Fibroblast of gingiva (primary cell): ENCODE measurements around the gene PANX3.

Experiments used
- DNase-seq: peaks from one replicate; pipeline ENCODE4 v3.0.0-alpha.2; 2011; ENCODE audit warnings: low read depth

PANX3 gene

GRCh38 chr11:124612567-124613246 lies 1.5 kb downstream of the PANX3 start:
- no peak for DNase-seq

GRCh38 chr11:124618863-124619262 lies 7.6 kb downstream of the PANX3 start:
- DNase-seq: no peak

GRCh38 chr11:124622531-124623451 lies 11.6 kb downstream of the PANX3 start, which contains the start of gene TBRG1:
Gene TBRG1, plus strand, starts transcription at chr11:124622864. Its CDS starts 220 bp downstream, at chr11:124623084.
- DNase-seq: peak; percentile 90

- DNase-seq: no peak
Observed at GRCh38 chr11:124623861-124624525, 12.8 kb downstream of the PANX3 start.

GRCh38 chr11:124625504-124626168 lies 14.4 kb downstream of the PANX3 start:
- no peak for DNase-seq

- DNase-seq: no peak
Observed at GRCh38 chr11:124627546-124627945, 16.3 kb downstream of the PANX3 start.

- DNase-seq: no peak
Observed at GRCh38 chr11:124629961-124630360, 18.7 kb downstream of the PANX3 start.

GRCh38 chr11:124633355-124633754 lies 22.1 kb downstream of the PANX3 start:
- no peak for DNase-seq

- DNase-seq: no peak
Observed at GRCh38 chr11:124635932-124636331, 24.7 kb downstream of the PANX3 start.

GRCh38 chr11:124638500-124638899 lies 27.3 kb downstream of the PANX3 start:
- DNase-seq: no peak

GRCh38 chr11:124639186-124639585 lies 28.0 kb downstream of the PANX3 start:
- no peak for DNase-seq

GRCh38 chr11:124640666-124641065 lies 29.4 kb downstream of the PANX3 start:
- no peak for DNase-seq

- no peak for DNase-seq
Observed at GRCh38 chr11:124642628-124643027, 31.4 kb downstream of the PANX3 start.

- no peak for DNase-seq
Observed at GRCh38 chr11:124643042-124643604, 31.9 kb downstream of the PANX3 start.

GRCh38 chr11:124643605-124644425 lies 32.6 kb downstream of the PANX3 start:
- DNase-seq: peak; percentile 61

- peak; percentile 63 for DNase-seq
Observed at GRCh38 chr11:124644426-124645280, 33.4 kb downstream of the PANX3 start.

GRCh38 chr11:124646148-124646547 lies 34.9 kb downstream of the PANX3 start:
- no peak for DNase-seq

GRCh38 chr11:124648610-124649009 lies 37.4 kb downstream of the PANX3 start:
- DNase-seq: no peak

GRCh38 chr11:124656774-124657630 lies 45.8 kb downstream of the PANX3 start:
- DNase-seq: no peak
